Retinal pigment epithelial cell (primary cell): ENCODE measurements around the gene SYT4.

Experiments used
- DNase-seq: peaks from one replicate; pipeline ENCODE4 v3.0.0-alpha.2; 2010; ENCODE audit warnings: low read depth
- H3K4me3 ChIP-seq: 2 replicates; pipeline ENCODE4 v1.5.1; 2011; ENCODE audit warnings: mild to moderate bottlenecking, low read length, control low read depth, moderate library complexity
- CTCF ChIP-seq: conservative IDR thresholded peaks from 2 replicates; pipeline ENCODE4 v1.5.1; 2011; ENCODE audit warnings: low read depth, low read length, control low read depth, inconsistent platforms

Gene SYT4

GRCh38 chr18:43222501-43222900 lies 54.8 kb downstream of the SYT4 start:
- no peak for TF ChIP-seq CTCF
- no peak for DNase-seq
- H3K4me3 ChIP-seq, result no peak overlapping the region

DNA sequence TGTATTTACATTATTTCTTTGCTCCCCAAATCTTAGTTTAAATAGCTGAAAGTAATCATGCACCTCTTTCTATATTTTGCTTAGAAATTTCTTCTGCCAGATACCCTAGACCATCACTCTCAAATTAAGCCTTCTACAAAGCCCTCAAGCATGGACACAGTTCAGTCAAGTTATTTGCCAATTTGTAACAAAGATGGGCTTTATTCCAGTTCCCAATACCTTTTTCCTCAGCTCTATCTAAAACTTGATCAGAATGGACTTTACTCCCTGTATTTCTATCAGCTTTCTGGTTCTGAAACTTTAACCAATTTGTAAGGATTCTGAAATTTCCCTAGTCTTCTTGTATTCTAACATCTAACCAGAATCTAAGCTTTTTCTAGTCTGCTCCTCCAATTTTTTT lies 56.6 kb downstream of the SYT4 start:
- no peak overlapping the region for H3K4me3 ChIP-seq
- TF ChIP-seq CTCF, result no peak
- no peak for DNase-seq
